Measurements from ENCODE around the gene MEGF10. TPM values are rescaled to one million over a fixed set of nuclear protein-coding genes. Genes with fewer than 3 reads are reported as not detected.
A peak's percentile ranks its signal among the peaks of the same experiment; 100 is the strongest.

Gene MEGF10
- total RNA-seq, 3 donors from 2014 or later: 0.48 to 14.4 (median 2.3) TPM

GRCh38 chr5:127298036-127298429 lies 7.4 kb downstream of the MEGF10 start:
- H3K4me1 ChIP-seq: no peaks in the 10 kb centered on the region
- no peak for TF ChIP-seq POLR2AphosphoS5 (IDR thresholded peaks at IDR 0.05)
- TF ChIP-seq, protein P1, sequence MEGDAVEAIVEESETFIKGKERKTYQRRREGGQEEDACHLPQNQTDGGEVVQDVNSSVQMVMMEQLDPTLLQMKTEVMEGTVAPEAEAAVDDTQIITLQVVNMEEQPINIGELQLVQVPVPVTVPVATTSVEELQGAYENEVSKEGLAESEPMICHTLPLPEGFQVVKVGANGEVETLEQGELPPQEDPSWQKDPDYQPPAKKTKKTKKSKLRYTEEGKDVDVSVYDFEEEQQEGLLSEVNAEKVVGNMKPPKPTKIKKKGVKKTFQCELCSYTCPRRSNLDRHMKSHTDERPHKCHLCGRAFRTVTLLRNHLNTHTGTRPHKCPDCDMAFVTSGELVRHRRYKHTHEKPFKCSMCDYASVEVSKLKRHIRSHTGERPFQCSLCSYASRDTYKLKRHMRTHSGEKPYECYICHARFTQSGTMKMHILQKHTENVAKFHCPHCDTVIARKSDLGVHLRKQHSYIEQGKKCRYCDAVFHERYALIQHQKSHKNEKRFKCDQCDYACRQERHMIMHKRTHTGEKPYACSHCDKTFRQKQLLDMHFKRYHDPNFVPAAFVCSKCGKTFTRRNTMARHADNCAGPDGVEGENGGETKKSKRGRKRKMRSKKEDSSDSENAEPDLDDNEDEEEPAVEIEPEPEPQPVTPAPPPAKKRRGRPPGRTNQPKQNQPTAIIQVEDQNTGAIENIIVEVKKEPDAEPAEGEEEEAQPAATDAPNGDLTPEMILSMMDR (IDR thresholded peaks at IDR 0.05): no peak
- no peak for TF ChIP-seq POLR2A (IDR thresholded peaks at IDR 0.05)
- H3K27me3 ChIP-seq: no peaks in the 10 kb centered on the region
- H3K9me3 ChIP-seq: no peaks in the 10 kb centered on the region
- H3K27ac ChIP-seq: no peak overlapping the region
- DNase-seq (ENCODE audit: low spot score in 2 of 2): no peak
- intact Hi-C loops (cut with DNase I; ENCODE audit: low total_unique reads): no loop called here
- no peaks in the 10 kb centered on the region for H3K36me3 ChIP-seq
- H3K4me3 ChIP-seq: no peak overlapping the region

- H3K4me3 ChIP-seq: no peak overlapping the region
- H3K27ac ChIP-seq: peak overlapping the region in 1 of 2 donors; percentile 19
- no peaks in the 10 kb centered on the region for H3K4me1 ChIP-seq
- H3K36me3 ChIP-seq: no peaks in the 10 kb centered on the region
- no peak for DNase-seq (ENCODE audit: low spot score in 2 of 2)
- no peaks in the 10 kb centered on the region for H3K9me3 ChIP-seq
- intact Hi-C loops (cut with DNase I; ENCODE audit: low total_unique reads): no loop called here
- H3K27me3 ChIP-seq: no peaks in the 10 kb centered on the region
- TF ChIP-seq POLR2AphosphoS5 (IDR thresholded peaks at IDR 0.05) (no peak), POLR2A (IDR thresholded peaks at IDR 0.05) (no peak)
- TF ChIP-seq, protein P1 (IDR thresholded peaks at IDR 0.05): no peak
These were observed 8.1 kb downstream of the MEGF10 start for GRCh38 chr5:127298656-127299055.

DNA sequence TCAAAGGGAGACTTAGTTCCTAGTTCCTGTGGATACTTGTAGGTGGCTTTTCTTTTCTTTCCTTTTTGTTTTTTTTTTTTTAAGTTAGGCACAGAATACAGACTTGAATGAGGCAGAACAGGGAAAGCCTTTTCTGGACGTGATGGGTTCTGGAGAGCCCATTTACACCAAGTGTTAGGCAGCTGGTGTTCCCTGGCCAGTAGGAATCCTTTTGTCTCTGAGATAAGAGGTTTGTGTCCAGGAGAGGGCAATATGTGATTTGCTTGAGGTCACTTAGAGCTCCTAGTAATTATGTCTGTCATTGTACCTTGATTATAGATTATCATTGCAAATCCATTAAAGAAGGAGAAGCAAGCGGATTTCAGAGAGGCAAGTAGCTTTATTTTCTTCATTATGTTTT lies 9.1 kb downstream of the MEGF10 start:
- no peak for DNase-seq (ENCODE audit: low spot score in 2 of 2)
- Histone ChIP-seq H3K9me3 (no peaks in the 10 kb centered on the region), H3K4me3 (no peak overlapping the region), H3K36me3 (no peaks in the 10 kb centered on the region), H3K4me1 (no peaks in the 10 kb centered on the region), H3K27ac (no peak overlapping the region), H3K27me3 (no peaks in the 10 kb centered on the region)
- TF ChIP-seq POLR2A (IDR thresholded peaks at IDR 0.05) (no peak), POLR2AphosphoS5 (IDR thresholded peaks at IDR 0.05) (no peak)
- TF ChIP-seq, protein P1 (IDR thresholded peaks at IDR 0.05): no peak
- intact Hi-C loops (cut with DNase I; ENCODE audit: low total_unique reads): no loop called here

- no peaks in the 10 kb centered on the region for H3K9me3 ChIP-seq
- no peaks in the 10 kb centered on the region for H3K27me3 ChIP-seq
- no peak for TF ChIP-seq POLR2A (IDR thresholded peaks at IDR 0.05)
- TF ChIP-seq, protein P1 (IDR thresholded peaks at IDR 0.05): no peak
- no peak for TF ChIP-seq POLR2AphosphoS5 (IDR thresholded peaks at IDR 0.05)
- no peak for DNase-seq (ENCODE audit: low spot score in 2 of 2)
- H3K4me3 ChIP-seq: no peak overlapping the region
- H3K27ac ChIP-seq: no peak overlapping the region
- intact Hi-C loops (cut with DNase I; ENCODE audit: low total_unique reads): no loop called here
- no peaks in the 10 kb centered on the region for H3K4me1 ChIP-seq
- H3K36me3 ChIP-seq: no peaks in the 10 kb centered on the region
These were observed 11.9 kb downstream of the MEGF10 start for GRCh38 chr5:127302509-127302908.

- intact Hi-C loops (cut with DNase I; ENCODE audit: low total_unique reads): no loop called here
- Histone ChIP-seq H3K27ac (no peak overlapping the region), H3K4me1 (no peaks in the 10 kb centered on the region), H3K27me3 (no peaks in the 10 kb centered on the region), H3K9me3 (no peaks in the 10 kb centered on the region), H3K4me3 (no peak overlapping the region), H3K36me3 (no peaks in the 10 kb centered on the region)
- TF ChIP-seq POLR2AphosphoS5 (IDR thresholded peaks at IDR 0.05) (no peak), POLR2A (IDR thresholded peaks at IDR 0.05) (no peak)
- TF ChIP-seq, protein P1 (IDR thresholded peaks at IDR 0.05): no peak
- DNase-seq (ENCODE audit: low spot score in 2 of 2): no peak
These were observed 12.8 kb downstream of the MEGF10 start for GRCh38 chr5:127303404-127303803.
